SK-N-SH (cell line): ENCODE results near the gene TMEM240.
"Not testable (repeated sequence)": the region's sequence is repeated elsewhere in the genome, so short reads cannot be mapped to it uniquely, and the experiment has no call there.

Source experiments
- ELF1 ChIP-seq: IDR thresholded peaks from 2 replicates; pipeline ENCODE4 v1.4.0; 2012
- EZH2phosphoT487 ChIP-seq: fragments of 200-600 bp; sonication (generic); IDR thresholded peaks from 2 replicates; pipeline ENCODE4 v1.6.1; 2017; ENCODE audit warnings: low read depth, mixed run types, mild to moderate bottlenecking, antibody characterized with exemption, moderate library complexity, borderline replicate concordance
- GATA2 ChIP-seq: sonication (generic); formaldehyde crosslinking; IDR thresholded peaks from 2 replicates; pipeline ENCODE4 v1.5.0; 2020; ENCODE audit warnings: mild to moderate bottlenecking, missing genetic modification reagents
- MEF2A ChIP-seq: IDR thresholded peaks from 2 replicates; pipeline ENCODE4 v1.4.0; 2012; ENCODE audit warnings: low read depth, borderline replicate concordance
- POLR2AphosphoS5 ChIP-seq: IDR thresholded peaks from 2 replicates; pipeline ENCODE4 v1.6.1; 2012; ENCODE audit warnings: low read depth, low read length
- RCOR1 ChIP-seq: fragments of 150-350 bp; IDR thresholded peaks from 2 replicates; pipeline ENCODE4 v1.6.1; 2017; ENCODE audit warnings: antibody characterized with exemption, low read length
- RFX5 ChIP-seq: IDR thresholded peaks from 2 replicates; pipeline ENCODE4 v1.6.1; 2012; ENCODE audit warnings: mild to moderate bottlenecking, improper control_type of control experiment, low read length
- TF ChIP-seq, protein P1 (sequence below): fragments of 200-600 bp; sonication (generic); IDR thresholded peaks from 2 replicates; pipeline ENCODE4 v1.6.1; 2017; ENCODE audit warnings: antibody characterized with exemption, mild to moderate bottlenecking, moderate library complexity
- TF ChIP-seq, protein P2 (sequence below): IDR thresholded peaks from 2 replicates; pipeline ENCODE4 v1.4.0; 2012; ENCODE audit warnings: low read depth, borderline replicate concordance

DNA sequence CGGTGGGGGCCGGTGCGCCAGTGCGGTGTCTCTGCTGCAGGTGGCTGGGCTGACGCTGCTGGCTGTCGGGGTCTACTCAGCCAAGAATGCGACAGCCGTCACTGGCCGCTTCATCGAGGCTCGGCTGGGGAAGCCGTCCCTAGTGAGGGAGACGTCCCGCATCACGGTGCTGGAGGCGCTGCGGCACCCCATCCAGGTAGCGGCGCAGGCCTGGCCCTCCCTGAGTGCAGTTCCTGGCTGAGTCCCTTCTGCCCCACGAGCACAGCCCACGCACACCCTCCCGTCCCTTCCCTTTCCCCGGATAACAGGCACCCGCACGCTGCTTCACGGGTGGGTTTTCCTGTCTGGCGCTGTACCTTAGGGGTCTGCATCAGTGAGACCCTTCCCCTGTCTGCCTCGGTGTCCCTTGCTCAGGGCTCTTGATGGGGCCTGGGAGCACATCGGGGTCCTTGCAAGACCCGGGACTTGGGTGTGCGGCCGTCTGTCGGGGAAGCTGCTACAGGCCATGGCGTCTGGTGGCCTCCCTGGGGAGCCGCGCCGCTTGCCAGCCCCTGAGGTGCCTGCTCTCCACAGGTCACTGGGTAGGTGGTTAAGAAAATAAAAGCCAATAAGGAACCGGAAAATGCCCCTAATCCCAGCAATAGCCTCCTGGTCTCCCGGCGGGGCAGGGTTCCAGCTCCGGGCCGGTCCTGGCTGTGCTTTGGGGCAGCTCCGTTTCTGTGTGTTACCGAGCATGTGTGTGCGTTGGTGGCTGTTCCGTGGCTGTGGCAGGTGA lies 55.3 kb downstream of the TMEM240 start:
- TF ChIP-seq MEF2A; ELF1; RFX5; RCOR1; GATA2 (CRISPR knock-in tag); POLR2AphosphoS5; EZH2phosphoT487: not testable (repeated sequence)
- TF ChIP-seq, protein P1, sequence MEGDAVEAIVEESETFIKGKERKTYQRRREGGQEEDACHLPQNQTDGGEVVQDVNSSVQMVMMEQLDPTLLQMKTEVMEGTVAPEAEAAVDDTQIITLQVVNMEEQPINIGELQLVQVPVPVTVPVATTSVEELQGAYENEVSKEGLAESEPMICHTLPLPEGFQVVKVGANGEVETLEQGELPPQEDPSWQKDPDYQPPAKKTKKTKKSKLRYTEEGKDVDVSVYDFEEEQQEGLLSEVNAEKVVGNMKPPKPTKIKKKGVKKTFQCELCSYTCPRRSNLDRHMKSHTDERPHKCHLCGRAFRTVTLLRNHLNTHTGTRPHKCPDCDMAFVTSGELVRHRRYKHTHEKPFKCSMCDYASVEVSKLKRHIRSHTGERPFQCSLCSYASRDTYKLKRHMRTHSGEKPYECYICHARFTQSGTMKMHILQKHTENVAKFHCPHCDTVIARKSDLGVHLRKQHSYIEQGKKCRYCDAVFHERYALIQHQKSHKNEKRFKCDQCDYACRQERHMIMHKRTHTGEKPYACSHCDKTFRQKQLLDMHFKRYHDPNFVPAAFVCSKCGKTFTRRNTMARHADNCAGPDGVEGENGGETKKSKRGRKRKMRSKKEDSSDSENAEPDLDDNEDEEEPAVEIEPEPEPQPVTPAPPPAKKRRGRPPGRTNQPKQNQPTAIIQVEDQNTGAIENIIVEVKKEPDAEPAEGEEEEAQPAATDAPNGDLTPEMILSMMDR, result not testable (repeated sequence)
- TF ChIP-seq, protein P2, sequence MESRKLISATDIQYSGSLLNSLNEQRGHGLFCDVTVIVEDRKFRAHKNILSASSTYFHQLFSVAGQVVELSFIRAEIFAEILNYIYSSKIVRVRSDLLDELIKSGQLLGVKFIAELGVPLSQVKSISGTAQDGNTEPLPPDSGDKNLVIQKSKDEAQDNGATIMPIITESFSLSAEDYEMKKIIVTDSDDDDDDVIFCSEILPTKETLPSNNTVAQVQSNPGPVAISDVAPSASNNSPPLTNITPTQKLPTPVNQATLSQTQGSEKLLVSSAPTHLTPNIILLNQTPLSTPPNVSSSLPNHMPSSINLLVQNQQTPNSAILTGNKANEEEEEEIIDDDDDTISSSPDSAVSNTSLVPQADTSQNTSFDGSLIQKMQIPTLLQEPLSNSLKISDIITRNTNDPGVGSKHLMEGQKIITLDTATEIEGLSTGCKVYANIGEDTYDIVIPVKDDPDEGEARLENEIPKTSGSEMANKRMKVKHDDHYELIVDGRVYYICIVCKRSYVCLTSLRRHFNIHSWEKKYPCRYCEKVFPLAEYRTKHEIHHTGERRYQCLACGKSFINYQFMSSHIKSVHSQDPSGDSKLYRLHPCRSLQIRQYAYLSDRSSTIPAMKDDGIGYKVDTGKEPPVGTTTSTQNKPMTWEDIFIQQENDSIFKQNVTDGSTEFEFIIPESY, result not testable (repeated sequence)
